ENCODE measurements around the gene RANBP9.
A peak's percentile ranks its signal among the peaks of the same experiment; 100 is the strongest.

The RANBP9 gene

DNA sequence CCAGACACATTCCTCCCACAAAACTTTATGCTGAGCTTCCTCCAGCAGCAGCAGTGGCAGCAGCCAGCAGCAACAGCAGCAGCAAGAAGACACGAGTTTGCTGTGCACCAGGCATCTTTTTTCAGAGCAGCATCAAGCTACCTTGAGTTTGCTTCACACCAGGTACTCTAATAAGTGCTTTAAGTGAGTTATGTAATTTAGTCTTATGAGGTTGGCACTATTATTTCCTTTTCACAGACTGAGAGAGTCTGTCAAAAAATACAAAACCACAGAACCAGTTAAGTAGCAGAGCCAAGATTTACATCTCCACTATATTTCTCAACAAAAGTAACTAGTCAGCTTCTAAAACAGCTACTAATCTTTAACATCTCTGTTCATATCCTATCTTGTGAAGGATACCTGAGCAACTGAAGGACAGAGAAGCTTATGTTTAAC, 23.7 kb downstream of the RANBP9 start:
- ChIA-PET CTCF (interaction anchor here (0.6 kb wide), 1 partner anchor 1085 kb away, joined by 5 read pairs; no protein-coding TSS in a partner anchor), POLR2A (interaction anchor here (1.1 to 1.2 kb wide), 2 partner anchors 23 to 73 kb away, joined by 3 to 8 read pairs; partner anchors contain the start of gene RANBP9)
- H3K9me3 ChIP-seq (ENCODE audit: control insufficient read depth, insufficient read depth, low read depth, low read length), result no peaks in the 10 kb centered on the region
- peaks cover 11% of the 10 kb centered on the region for H3K4me1 ChIP-seq (ENCODE audit: control insufficient read depth, insufficient read depth, low read length)
- peaks cover 3 to 5% of the 10 kb centered on the region in 2 experiments; a peak in 2 of 3 replicates for H3K36me3 ChIP-seq (ENCODE audit: control insufficient read depth in 2 of 2, insufficient read depth in 1 of 2, low read length in 2 of 2)
- H3K4me3 ChIP-seq (ENCODE audit: low read depth, low read length), result no peak overlapping the region
- TF ChIP-seq OSR2 (tag by site-specific recombination; IDR thresholded peaks at IDR 0.05) (peak; percentile 38; the same call in 1 of the 2 replicates), ZNF571 (tag by site-specific recombination; IDR thresholded peaks at IDR 0.05) (no peak)
- H3K27ac ChIP-seq (ENCODE audit: extremely low read depth, low read depth, low read length), result no peak overlapping the region

DNA sequence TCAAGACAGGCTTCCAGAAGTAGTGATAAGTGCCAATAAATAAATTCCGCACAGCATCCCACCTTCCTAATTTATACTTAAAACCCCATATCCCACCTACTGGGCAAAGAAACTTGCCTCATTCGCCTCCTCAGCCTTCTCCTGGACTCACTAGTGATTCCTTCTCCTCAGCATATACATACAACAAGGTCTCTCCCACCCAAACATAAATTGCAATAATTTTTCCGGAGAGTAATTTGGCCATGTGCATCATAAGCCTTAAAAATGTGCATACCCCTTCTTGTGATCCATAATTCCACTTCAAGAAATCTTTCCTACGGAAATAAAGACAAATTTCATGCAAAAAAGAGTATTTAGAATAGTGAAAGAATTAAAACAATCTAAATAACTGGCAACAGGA, 26.8 kb downstream of the RANBP9 start:
- H3K4me1 ChIP-seq (ENCODE audit: control insufficient read depth, insufficient read depth, low read length), result peaks cover 11% of the 10 kb centered on the region
- peaks cover 3 to 5% of the 10 kb centered on the region in 2 experiments; a peak in 2 of 3 replicates for H3K36me3 ChIP-seq (ENCODE audit: control insufficient read depth in 2 of 2, insufficient read depth in 1 of 2, low read length in 2 of 2)
- TF ChIP-seq YY2 (tag by site-specific recombination; IDR thresholded peaks at IDR 0.05), result no peak
- TF ChIP-seq ZNF24 (tag by site-specific recombination; IDR thresholded peaks at IDR 0.05), result no peak
- TF ChIP-seq ZNF624 (tag by site-specific recombination; IDR thresholded peaks at IDR 0.05), result no peak
- TF ChIP-seq, protein P1, sequence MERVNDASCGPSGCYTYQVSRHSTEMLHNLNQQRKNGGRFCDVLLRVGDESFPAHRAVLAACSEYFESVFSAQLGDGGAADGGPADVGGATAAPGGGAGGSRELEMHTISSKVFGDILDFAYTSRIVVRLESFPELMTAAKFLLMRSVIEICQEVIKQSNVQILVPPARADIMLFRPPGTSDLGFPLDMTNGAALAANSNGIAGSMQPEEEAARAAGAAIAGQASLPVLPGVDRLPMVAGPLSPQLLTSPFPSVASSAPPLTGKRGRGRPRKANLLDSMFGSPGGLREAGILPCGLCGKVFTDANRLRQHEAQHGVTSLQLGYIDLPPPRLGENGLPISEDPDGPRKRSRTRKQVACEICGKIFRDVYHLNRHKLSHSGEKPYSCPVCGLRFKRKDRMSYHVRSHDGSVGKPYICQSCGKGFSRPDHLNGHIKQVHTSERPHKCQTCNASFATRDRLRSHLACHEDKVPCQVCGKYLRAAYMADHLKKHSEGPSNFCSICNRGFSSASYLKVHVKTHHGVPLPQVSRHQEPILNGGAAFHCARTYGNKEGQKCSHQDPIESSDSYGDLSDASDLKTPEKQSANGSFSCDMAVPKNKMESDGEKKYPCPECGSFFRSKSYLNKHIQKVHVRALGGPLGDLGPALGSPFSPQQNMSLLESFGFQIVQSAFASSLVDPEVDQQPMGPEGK (tag by site-specific recombination; IDR thresholded peaks at IDR 0.05), result no peak
- TF ChIP-seq ZNF391 (tag by site-specific recombination; IDR thresholded peaks at IDR 0.05; ENCODE audit: borderline replicate concordance, low read depth), result no peak
- no peak for TF ChIP-seq PRDM1 (tag by site-specific recombination; IDR thresholded peaks at IDR 0.05)
- TF ChIP-seq ZBTB17 (tag by site-specific recombination; IDR thresholded peaks at IDR 0.05), result no peak
- TF ChIP-seq, protein P2, sequence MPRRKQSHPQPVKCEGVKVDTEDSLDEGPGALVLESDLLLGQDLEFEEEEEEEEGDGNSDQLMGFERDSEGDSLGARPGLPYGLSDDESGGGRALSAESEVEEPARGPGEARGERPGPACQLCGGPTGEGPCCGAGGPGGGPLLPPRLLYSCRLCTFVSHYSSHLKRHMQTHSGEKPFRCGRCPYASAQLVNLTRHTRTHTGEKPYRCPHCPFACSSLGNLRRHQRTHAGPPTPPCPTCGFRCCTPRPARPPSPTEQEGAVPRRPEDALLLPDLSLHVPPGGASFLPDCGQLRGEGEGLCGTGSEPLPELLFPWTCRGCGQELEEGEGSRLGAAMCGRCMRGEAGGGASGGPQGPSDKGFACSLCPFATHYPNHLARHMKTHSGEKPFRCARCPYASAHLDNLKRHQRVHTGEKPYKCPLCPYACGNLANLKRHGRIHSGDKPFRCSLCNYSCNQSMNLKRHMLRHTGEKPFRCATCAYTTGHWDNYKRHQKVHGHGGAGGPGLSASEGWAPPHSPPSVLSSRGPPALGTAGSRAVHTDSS (tag by site-specific recombination; IDR thresholded peaks at IDR 0.05), result no peak
- no peak for TF ChIP-seq ZNF354C (tag by site-specific recombination; IDR thresholded peaks at IDR 0.05; ENCODE audit: borderline replicate concordance, low read depth)
- no peak for TF ChIP-seq EGR2 (tag by site-specific recombination; IDR thresholded peaks at IDR 0.05; ENCODE audit: low read depth)
- TF ChIP-seq ZBTB48 (tag by site-specific recombination; IDR thresholded peaks at IDR 0.05), result no peak
- TF ChIP-seq ZNF473 (tag by site-specific recombination; IDR thresholded peaks at IDR 0.05), result no peak
- no peak for TF ChIP-seq ZBTB8A (tag by site-specific recombination; IDR thresholded peaks at IDR 0.05)
- TF ChIP-seq ZNF132 (tag by site-specific recombination; IDR thresholded peaks at IDR 0.05; ENCODE audit: borderline replicate concordance), result no peak
- H3K9me3 ChIP-seq (ENCODE audit: control insufficient read depth, insufficient read depth, low read depth, low read length), result no peaks in the 10 kb centered on the region
- ChIA-PET POLR2A (no interaction called here), CTCF (interaction anchor here (0.7 to 1.1 kb wide), 2 partner anchors 19 to 79 kb away, joined by 3 read pairs; no protein-coding TSS in a partner anchor)
- no peak overlapping the region for H3K4me3 ChIP-seq (ENCODE audit: low read depth, low read length)
- no peak overlapping the region for H3K27ac ChIP-seq (ENCODE audit: extremely low read depth, low read depth, low read length)

DNA sequence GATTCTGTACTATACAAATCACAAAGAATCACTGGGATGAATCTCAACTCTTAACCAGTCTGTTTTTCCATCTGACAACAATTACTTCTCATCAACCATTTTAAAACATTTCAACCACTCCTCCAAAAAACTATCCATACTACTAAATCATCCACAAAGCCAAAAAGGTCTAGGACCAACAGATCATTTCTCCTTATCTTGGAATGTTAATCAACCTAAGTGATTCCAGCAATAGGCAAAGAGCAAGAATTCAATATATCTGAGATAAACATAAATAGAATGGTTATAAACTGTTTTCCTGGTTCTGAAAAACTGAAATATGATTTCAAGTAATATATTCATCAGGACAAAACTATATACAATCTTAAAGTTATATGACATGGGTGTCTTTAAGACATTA, 28.6 kb downstream of the RANBP9 start:
- Histone ChIP-seq H3K9me3 (ENCODE audit: control insufficient read depth, insufficient read depth, low read depth, low read length) (no peaks in the 10 kb centered on the region), H3K4me3 (ENCODE audit: low read depth, low read length) (no peak overlapping the region), H3K27ac (ENCODE audit: extremely low read depth, low read depth, low read length) (no peak overlapping the region), H3K4me1 (ENCODE audit: control insufficient read depth, insufficient read depth, low read length) (peaks cover 10% of the 10 kb centered on the region), H3K36me3 (ENCODE audit: control insufficient read depth in 2 of 2, insufficient read depth in 1 of 2, low read length in 2 of 2) (peaks cover 3 to 5% of the 10 kb centered on the region in 2 experiments; a peak in 2 of 3 replicates)
- ChIA-PET POLR2A (no interaction called here), CTCF (no interaction called here)
- TF ChIP-seq ZNF274 (IDR thresholded peaks at IDR 0.05; ENCODE audit: low read length) (no peak), ZNF274 (tag by site-specific recombination; IDR thresholded peaks at IDR 0.05; ENCODE audit: borderline replicate concordance) (no peak), ZSCAN4 (tag by site-specific recombination; IDR thresholded peaks at IDR 0.05) (no peak)
- TF ChIP-seq, protein P3, sequence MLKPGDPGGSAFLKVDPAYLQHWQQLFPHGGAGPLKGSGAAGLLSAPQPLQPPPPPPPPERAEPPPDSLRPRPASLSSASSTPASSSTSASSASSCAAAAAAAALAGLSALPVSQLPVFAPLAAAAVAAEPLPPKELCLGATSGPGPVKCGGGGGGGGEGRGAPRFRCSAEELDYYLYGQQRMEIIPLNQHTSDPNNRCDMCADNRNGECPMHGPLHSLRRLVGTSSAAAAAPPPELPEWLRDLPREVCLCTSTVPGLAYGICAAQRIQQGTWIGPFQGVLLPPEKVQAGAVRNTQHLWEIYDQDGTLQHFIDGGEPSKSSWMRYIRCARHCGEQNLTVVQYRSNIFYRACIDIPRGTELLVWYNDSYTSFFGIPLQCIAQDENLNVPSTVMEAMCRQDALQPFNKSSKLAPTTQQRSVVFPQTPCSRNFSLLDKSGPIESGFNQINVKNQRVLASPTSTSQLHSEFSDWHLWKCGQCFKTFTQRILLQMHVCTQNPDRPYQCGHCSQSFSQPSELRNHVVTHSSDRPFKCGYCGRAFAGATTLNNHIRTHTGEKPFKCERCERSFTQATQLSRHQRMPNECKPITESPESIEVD (tag by site-specific recombination; IDR thresholded peaks at IDR 0.05), result peak; percentile 77
